HG03159 (cell line): ENCODE data around the gene FXYD2.

Source experiments
- ATAC-seq: cut with Tn5 transposase; IDR thresholded peaks from one replicate; pipeline ENCODE4 v1.9.1; 2021; ENCODE audit warnings: mild to moderate bottlenecking, moderate library complexity; ENCODE audit not compliant: unreplicated experiment

FXYD2 gene

GRCh38 chr11:117805045-117805444 lies 19.5 kb downstream of the FXYD2 start:
- no peak for ATAC-seq

- no peak for ATAC-seq
Observed at GRCh38 chr11:117803896-117804295, 20.6 kb downstream of the FXYD2 start.

GRCh38 chr11:117799634-117800033 lies 24.9 kb downstream of the FXYD2 start:
- no peak for ATAC-seq

- ATAC-seq: no peak
Observed at GRCh38 chr11:117796872-117797529, 27.5 kb downstream of the FXYD2 start, which contains the start of gene DSCAML1. Gene DSCAML1 (minus strand): TSS chr11:117797216. CDS start chr11:117797079, 137 bp downstream.

DNA sequence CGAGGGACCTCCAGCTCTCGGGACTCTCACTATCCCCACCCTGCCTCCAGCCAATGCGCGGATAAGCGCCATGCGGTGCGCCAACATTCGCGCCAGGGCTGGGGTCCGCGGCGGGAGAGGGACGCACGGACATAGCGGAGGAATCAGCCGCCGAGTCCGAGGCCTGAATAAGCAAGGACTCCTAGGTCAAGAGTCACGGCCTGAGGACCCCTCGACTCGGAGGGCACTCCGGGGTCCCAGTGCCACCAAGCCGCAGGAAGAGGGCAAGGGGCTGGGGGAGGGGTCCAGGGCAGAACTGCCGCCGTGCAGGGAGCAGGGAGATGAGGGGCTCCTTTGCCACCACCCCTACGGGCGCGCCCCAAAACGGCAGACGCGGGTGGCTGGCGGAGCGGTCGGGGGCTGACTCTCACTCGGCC lies 28.1 kb downstream of the FXYD2 start:
- ATAC-seq: no peak

DNA sequence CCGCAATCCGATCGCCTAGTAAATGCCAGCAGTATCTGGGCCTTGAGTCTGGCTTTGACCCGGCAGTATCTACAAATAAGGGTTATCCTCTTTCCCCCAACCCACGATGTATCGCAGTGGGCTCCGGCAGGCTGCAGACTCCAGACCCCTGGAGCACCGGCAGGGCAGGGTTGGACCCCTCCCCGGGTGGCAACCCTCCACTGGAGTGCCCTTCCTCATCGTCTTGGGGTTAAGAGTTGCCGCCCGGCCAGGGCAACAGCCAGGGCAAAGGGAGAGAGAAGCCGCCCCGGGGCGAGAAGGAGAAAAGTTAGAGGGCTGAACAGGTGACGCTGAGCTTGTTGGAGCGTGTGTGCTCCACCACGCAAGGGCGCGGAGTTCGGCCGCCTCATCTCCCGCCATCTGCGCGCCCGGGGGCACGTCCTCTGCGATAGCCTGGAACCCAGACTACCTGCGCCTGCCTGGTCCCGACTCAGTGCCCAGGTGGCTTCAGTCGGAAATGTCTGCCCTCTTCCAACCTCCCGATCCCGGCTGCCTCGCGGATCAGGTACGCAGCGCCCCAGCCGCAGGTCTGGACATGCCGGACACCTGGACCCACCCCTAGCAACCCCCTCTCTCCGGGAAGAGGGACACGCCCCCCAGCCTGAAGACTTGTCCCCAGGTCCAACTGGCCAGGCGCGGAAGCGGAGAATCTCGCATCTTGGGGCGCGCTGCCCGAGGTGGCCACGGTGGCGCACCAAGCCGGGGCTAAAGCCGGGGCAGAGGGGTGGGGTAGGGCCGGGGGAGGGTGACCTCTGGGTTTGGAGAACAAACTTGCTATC lies 28.7 kb downstream of the FXYD2 start:
- no peak for ATAC-seq

GRCh38 chr11:117794772-117795629 lies 29.5 kb downstream of the FXYD2 start:
- no peak for ATAC-seq

GRCh38 chr11:117794135-117794534 lies 30.4 kb downstream of the FXYD2 start:
- ATAC-seq: no peak

- ATAC-seq: no peak
Observed at GRCh38 chr11:117793583-117793982, 31.0 kb downstream of the FXYD2 start.

DNA sequence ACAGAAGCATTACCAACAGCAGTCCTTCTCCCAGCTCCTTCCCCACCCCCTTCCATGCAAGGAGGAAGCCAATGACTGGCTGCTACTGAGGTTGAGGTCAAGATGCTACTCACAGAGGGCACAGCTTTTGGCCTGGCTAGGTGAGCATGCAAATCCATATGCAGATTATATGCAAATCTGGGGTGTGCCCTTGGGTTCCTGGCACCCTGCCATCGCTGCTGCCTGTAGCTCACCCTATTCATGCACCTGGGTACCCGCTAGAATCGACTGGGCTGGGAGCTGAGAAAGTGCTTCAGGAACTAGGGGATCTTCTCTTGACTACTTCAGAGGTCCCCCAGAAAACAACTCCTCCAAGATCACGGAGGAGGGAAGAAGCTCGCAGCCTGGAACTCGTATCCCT lies 31.6 kb downstream of the FXYD2 start:
- no peak for ATAC-seq

GRCh38 chr11:117792241-117792640 lies 32.3 kb downstream of the FXYD2 start:
- no peak for ATAC-seq

DNA sequence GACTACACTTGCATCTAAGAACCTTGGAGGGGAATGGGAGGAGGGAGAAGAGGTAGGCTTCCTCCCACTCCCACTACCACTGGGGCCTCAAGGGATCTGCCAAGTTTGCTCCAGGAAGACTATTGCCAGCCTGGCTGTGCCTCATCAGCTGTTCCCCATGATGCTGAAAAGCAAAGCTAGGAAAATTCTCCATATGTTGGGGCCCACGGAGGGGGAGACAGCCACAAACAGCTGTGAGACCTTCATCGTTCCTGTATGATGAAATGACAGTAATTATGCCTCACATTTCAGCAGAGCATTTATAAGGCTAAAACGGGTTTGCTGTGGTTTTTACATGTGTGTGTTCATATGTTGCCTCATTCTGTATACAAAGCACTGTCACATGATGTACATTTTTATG lies 34.3 kb downstream of the FXYD2 start:
- no peak for ATAC-seq

DNA sequence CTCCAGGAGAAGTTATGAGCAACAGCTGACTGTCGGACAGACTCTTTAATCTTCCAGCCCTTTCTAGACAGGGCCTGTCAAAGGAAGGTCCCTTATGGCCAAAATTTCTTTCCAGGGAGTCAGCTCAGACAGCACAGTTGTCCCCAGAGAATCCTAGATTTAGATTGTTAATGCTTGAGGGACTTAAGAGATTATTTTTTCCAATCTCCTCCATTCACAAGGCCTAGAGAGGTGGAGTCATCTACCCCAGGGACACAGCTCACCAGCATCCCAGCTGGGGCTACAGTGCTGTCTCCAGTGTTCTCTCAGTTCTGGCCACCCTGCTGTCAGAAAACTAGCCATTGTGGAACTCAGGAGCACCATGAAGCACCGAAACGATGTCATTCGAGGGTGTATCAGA lies 35.3 kb downstream of the FXYD2 start:
- ATAC-seq: no peak

DNA sequence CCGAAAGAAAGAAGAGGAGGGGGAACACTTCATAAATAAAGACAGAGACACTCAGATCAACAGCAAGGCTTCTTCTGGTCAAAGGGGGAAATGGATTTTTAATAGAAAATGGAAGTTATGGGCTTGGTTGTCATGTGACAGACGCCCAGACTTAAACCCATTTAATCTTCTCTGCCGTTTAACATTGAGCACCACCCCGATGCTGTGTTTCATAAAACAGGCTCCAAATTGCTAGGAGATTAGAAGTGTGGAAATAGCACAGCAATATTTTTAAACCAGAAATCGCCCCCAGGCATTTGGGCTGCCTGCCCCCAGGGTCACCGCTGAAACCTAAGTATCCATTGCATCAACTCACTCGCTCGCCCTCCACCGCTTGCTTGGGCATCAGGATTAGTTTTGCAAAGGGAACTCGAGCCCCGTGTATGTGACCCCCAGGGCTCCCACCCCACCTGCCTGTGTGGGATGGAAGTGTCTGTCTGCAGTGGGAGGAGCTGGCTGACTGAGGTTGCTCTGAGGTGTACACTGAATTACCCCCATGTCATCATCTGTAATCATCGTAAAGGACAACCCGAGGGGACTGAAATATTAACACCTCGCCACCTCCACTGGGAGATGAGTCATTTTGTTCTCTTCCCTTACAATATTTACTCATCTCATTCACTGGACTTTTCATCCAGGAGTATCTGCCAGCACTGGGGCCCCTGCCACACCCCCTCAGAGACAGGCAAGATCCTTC lies 38.2 kb downstream of the FXYD2 start:
- ATAC-seq: no peak

- no peak for ATAC-seq
Observed at GRCh38 chr11:117782101-117782500, 42.4 kb downstream of the FXYD2 start.

DNA sequence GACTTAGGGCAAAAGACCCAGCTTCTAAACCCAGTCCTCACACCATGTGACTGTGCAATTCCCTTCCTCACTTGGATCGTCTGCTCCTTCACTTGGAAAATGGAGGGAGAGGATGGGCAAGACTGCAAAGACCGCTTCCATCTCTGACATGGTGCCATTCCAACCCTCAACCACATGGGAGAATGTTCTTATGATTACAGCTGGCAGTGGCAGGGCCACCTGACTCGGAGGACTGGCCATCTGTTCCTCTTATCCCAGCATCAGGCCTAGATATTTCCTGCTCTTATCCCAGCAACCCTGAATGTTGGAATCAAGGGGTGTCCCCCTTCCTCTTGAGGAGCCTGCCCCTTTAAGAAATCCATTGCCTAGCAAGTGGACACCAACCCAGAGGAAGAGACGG lies 42.9 kb downstream of the FXYD2 start:
- ATAC-seq: no peak

- no peak for ATAC-seq
Observed at GRCh38 chr11:117780456-117780855, 44.1 kb downstream of the FXYD2 start.

DNA sequence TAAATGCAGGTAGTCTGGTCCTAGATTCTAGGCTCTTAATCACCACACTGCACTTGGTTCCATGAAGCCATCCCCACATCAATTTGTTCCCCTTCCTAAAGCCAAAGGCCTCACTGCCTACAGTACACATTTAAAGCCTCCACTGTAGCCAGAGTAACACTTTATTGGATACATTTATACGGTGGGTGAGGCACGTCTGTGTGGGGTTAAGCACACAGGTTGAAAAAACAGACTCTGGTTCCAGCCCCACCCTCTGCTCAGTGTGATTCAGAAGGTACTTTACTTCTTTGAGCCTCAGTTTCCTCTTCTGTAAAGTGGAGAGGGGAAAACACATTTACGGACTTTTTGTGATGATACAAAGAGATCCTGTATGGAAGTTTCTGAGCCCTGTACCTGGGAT lies 50.0 kb downstream of the FXYD2 start:
- no peak for ATAC-seq

GRCh38 chr11:117772360-117772759 lies 52.2 kb downstream of the FXYD2 start:
- ATAC-seq: no peak

GRCh38 chr11:117771841-117772240 lies 52.7 kb downstream of the FXYD2 start:
- no peak for ATAC-seq

GRCh38 chr11:117771197-117771596 lies 53.3 kb downstream of the FXYD2 start:
- ATAC-seq: no peak
